Body of pancreas (tissue), 4 donors: ENCODE results near the gene ST3GAL5. TPM values are rescaled to one million over a fixed set of nuclear protein-coding genes. Genes with fewer than 3 reads are reported as not detected.

Experiments used
- ATAC-seq: fragments of 150-250 bp; one replicate; pipeline ENCODE4 v1.9.1; 2016
- DNase-seq, 4 donors: peaks; one replicate each; pipeline ENCODE4 v3.0.0-alpha.2; 2019
- H3K27ac ChIP-seq, 4 donors: fragments of 200-600 bp; sonication (generic); 1 replicate in 3 of 4; 2 replicates in 1 of 4; pipeline versions ENCODE4 v1.5.1 to v1.6.1; 2016 to 2019; ENCODE audit warnings: mild to moderate bottlenecking in 1 of 4, mixed read lengths in 1 of 4, moderate library complexity in 1 of 4
- H3K27me3 ChIP-seq, 2 donors: fragments of 200-600 bp; sonication (generic); one replicate each; pipeline ENCODE4 v1.6.0; 2016; ENCODE audit warnings: mild to moderate bottlenecking in 1 of 2
- H3K36me3 ChIP-seq, 2 donors: fragments of 200-600 bp; sonication (generic); replicated peaks in 1 of 2; 2 replicates each; pipeline ENCODE4 v1.5.1; 2016; ENCODE audit warnings: low read depth in 2 of 2; ENCODE audit not compliant: insufficient read depth in 1 of 2
- H3K4me1 ChIP-seq: fragments of 200-600 bp; sonication (generic); one replicate; pipeline ENCODE4 v1.6.0; 2016
- H3K4me3 ChIP-seq, 2 donors: fragments of 200-600 bp; sonication (generic); 1 replicate in 1 of 2; 2 replicates in 1 of 2; pipeline ENCODE4 v1.5.1; 2016 to 2019
- H3K9me3 ChIP-seq, 3 donors: fragments of 200-600 bp; sonication (generic); 1 replicate in 2 of 3; 2 replicates in 1 of 3; pipeline ENCODE4 v1.5.1; 2016
- POLR2A ChIP-seq, 3 donors: fragments of 450-650 bp; IDR thresholded peaks; one replicate each; pipeline ENCODE4 v1.6.1; 2016; ENCODE audit warnings: antibody characterized with exemption in 3 of 3, mild to moderate bottlenecking in 2 of 3
- WGBS, 2 donors: methylation state at CpG; one replicate each; pipeline ENCODE4 v1.1.5; 2017; 5-methylcytosine and 5-hydroxymethylcytosine counted together
- intact Hi-C: fragments of 100-400 bp; cut with DNase I; formaldehyde crosslinking; loops from one replicate; pipeline ENCODE4 v1.15.1; 2023
- total RNA-seq, 2 donors: library from RNA; depleted of rRNA; stranded (reverse); fragments of >200 nt; gene quantifications; one replicate each; pipeline ENCODE4 v1.1.0, GENCODE V29; 2016
- TF ChIP-seq, protein P1 (sequence below), 7 experiments: fragments of 450-650 bp in 4 of 7; fragments of 200-600 bp in 3 of 7; sonication (generic) in 3 of 7; IDR thresholded peaks; one replicate each; pipeline ENCODE4 v1.5.1; 2016 to 2019; ENCODE audit warnings: antibody characterized with exemption in 7 of 7

The ST3GAL5 gene
- total RNA-seq, 2 donors from 2014 or later, result 8.6 to 18.8 TPM

- Histone ChIP-seq H3K4me1 (peaks cover 26% of the 10 kb centered on the region), H3K27ac (peak overlapping the region; percentile 43 to 81 (median 78)), H3K4me3 (peak overlapping the region; percentile 53 to 57), H3K27me3 (no peaks in the 10 kb centered on the region), H3K36me3 (no peaks in the 10 kb centered on the region), H3K9me3 (no peaks in the 10 kb centered on the region)
- ATAC-seq (no peak), DNase-seq (peak; percentile 51 to 61 (median 58))
- 11 to 14% methylated on average over 22 of the region's 22 CpGs for whole genome bisulfite sequencing, 2 donors
- TF ChIP-seq, protein P1, sequence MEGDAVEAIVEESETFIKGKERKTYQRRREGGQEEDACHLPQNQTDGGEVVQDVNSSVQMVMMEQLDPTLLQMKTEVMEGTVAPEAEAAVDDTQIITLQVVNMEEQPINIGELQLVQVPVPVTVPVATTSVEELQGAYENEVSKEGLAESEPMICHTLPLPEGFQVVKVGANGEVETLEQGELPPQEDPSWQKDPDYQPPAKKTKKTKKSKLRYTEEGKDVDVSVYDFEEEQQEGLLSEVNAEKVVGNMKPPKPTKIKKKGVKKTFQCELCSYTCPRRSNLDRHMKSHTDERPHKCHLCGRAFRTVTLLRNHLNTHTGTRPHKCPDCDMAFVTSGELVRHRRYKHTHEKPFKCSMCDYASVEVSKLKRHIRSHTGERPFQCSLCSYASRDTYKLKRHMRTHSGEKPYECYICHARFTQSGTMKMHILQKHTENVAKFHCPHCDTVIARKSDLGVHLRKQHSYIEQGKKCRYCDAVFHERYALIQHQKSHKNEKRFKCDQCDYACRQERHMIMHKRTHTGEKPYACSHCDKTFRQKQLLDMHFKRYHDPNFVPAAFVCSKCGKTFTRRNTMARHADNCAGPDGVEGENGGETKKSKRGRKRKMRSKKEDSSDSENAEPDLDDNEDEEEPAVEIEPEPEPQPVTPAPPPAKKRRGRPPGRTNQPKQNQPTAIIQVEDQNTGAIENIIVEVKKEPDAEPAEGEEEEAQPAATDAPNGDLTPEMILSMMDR (IDR thresholded peaks at IDR 0.05), result peak in 1 of 7 experiments; percentile 3
- TF ChIP-seq POLR2A (IDR thresholded peaks at IDR 0.05), result no peak
- intact Hi-C loops, result loop anchor here (10.0 kb wide), 2 partner anchors 55 to 185 kb away; no protein-coding TSS in a partner anchor
These were observed 964 bp upstream of the ST3GAL5 start for GRCh38 chr2:85889627-85890281.

DNA sequence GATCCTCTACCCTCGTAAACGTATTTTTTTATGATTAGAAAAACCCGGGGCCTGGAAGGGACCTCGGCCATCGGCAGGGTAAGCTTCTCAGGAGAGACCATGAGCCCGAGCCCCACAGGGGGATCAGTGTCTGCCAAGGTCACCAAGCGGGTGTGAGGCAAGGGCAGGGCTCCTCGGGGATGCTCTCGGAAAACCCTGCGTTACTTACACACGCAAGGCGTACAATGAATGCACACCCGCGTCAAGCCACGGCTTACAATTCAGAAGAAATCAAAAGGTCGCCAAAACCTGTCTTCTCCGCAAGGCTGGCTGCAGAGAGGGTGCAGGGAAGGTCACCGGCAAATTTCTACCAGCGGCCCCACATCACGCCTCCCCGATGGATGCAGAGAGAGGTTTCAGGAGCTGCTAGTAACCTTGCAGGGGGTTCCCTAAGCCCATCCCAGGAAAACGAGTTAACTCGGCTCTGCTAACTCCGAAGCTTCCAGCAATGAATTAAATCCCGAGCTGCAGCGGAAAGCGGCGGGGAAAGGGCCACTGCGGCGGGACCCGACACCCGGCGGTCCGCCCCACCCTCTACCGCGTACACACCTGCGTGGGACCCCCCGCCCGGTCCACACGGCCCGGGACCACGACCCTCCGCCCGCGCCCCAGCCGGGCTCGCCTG lies 638 bp downstream of the ST3GAL5 start:
- whole genome bisulfite sequencing, 2 donors, result 1% methylated on average over 45 of the region's 47 CpGs; no CpG with 5 or more reads in 1 of the 2 donors

DNA sequence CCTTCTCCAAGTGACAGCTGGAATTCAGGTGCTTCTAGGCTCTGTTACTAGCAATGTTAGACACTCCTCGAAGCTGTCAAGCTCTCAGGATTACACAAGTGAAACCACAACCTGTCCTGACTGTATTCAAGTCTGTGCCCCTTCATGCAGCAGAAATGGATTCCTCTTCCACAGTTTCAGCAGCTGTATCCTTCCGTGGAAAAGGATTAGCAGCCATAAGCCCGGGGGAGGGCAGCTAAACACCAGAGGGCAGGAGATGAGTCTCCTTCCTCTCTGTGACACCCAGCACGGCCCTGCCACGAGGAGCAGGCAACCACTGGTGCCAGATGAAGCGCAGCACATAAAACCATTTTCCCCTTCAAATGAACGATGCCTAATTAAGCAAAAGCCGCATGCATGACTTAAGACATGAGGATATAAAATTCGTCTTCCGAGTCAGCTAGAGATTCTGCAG lies 1.2 kb downstream of the ST3GAL5 start:
- Histone ChIP-seq H3K4me3 (peak overlapping the region; percentile 53 to 57), H3K36me3 (no peaks in the 10 kb centered on the region), H3K27me3 (no peaks in the 10 kb centered on the region), H3K9me3 (no peaks in the 10 kb centered on the region), H3K27ac (peak overlapping the region in 3 of 4 donors; percentile 78 to 81 (median 78)), H3K4me1 (peaks cover 26% of the 10 kb centered on the region)
- TF ChIP-seq, protein P1 (IDR thresholded peaks at IDR 0.05), result peak in 4 of 7 experiments; percentile 16 to 36 (median 32)
- TF ChIP-seq POLR2A (IDR thresholded peaks at IDR 0.05), result peak in 1 of 3 donors; percentile 10
- DNase-seq (peak; percentile 41 to 68 (median 60)), ATAC-seq (peak; percentile 19)
- intact Hi-C loops, result loop anchor here (10.0 kb wide), 2 partner anchors 53 to 187 kb away; no protein-coding TSS in a partner anchor
- 8% methylated on average over 9 to 10 of the region's 10 CpGs for WGBS, 2 donors

More for the DNA sequence above, 638 bp downstream of the ST3GAL5 start:
- intact Hi-C loops, result loop anchor here (10.0 kb wide), 2 partner anchors 53 to 187 kb away; no protein-coding TSS in a partner anchor
- H3K9me3 ChIP-seq, result no peaks in the 10 kb centered on the region
- TF ChIP-seq, protein P1 (IDR thresholded peaks at IDR 0.05), result no peak
- no peak for TF ChIP-seq POLR2A (IDR thresholded peaks at IDR 0.05)
- ATAC-seq, result no peak
- peak overlapping the region; percentile 53 to 57 for H3K4me3 ChIP-seq
- peak overlapping the region; percentile 22 to 81 (median 78) for H3K27ac ChIP-seq
- H3K36me3 ChIP-seq, result no peaks in the 10 kb centered on the region
- H3K27me3 ChIP-seq, result no peaks in the 10 kb centered on the region
- peak; percentile 20 to 41 (median 25) for DNase-seq
- peaks cover 26% of the 10 kb centered on the region for H3K4me1 ChIP-seq

GRCh38 chr2:85886590-85886989 lies 2.2 kb downstream of the ST3GAL5 start:
- Histone ChIP-seq H3K9me3 (no peaks in the 10 kb centered on the region), H3K36me3 (no peaks in the 10 kb centered on the region), H3K27me3 (no peaks in the 10 kb centered on the region), H3K27ac (peak overlapping the region in 2 of 4 donors; percentile 78 to 81), H3K4me1 (peaks cover 26% of the 10 kb centered on the region), H3K4me3 (no peak overlapping the region)
- no peak for ATAC-seq
- intact Hi-C loops, result loop anchor here (10.0 kb wide), 2 partner anchors 52 to 188 kb away; no protein-coding TSS in a partner anchor
- WGBS, 2 donors, result 49 to 70% methylated on average over 11 of the region's 11 CpGs
- DNase-seq, result peak; percentile 21 to 59 (median 28)
- TF ChIP-seq, protein P1 (IDR thresholded peaks at IDR 0.05), result no peak
- no peak for TF ChIP-seq POLR2A (IDR thresholded peaks at IDR 0.05)
